Mesodermal cell (in vitro differentiated cells): ENCODE results near the gene HP1BP3.

Source experiments
- H3K27ac ChIP-seq: 2 replicates; pipeline ENCODE4 v1.7.0; 2013; ENCODE audit warnings: mild to moderate bottlenecking, low read depth, low read length, moderate library complexity; ENCODE audit not compliant: severe bottlenecking
- H3K36me3 ChIP-seq: 2 replicates; pipeline ENCODE4 v1.7.1; 2013; ENCODE audit warnings: mild to moderate bottlenecking, low read length, moderate library complexity; ENCODE audit not compliant: control insufficient read depth, insufficient read depth
- H3K4me1 ChIP-seq: one replicate; pipeline ENCODE4 v1.7.1; 2013; ENCODE audit warnings: mild to moderate bottlenecking, low read length; ENCODE audit not compliant: insufficient read depth, control insufficient read depth, poor library complexity, severe bottlenecking
- H3K4me3 ChIP-seq: 2 replicates; pipeline ENCODE4 v1.7.0; 2013; ENCODE audit warnings: low read length, control low read depth, mild to moderate bottlenecking; ENCODE audit not compliant: insufficient read depth, poor library complexity, severe bottlenecking; ENCODE audit errors: extremely low read depth
- H3K9me3 ChIP-seq: 2 replicates; pipeline ENCODE4 v1.7.1; 2013; ENCODE audit warnings: mild to moderate bottlenecking, low read length, moderate library complexity; ENCODE audit not compliant: control insufficient read depth
- WGBS, 2 experiments: methylation state at CpG; one replicate each; pipeline ENCODE4 v1.1.5; 2013; ENCODE audit warnings: missing lambda C conversion rate in 2 of 2; ENCODE audit not compliant: insufficient coverage in 2 of 2; 5-methylcytosine and 5-hydroxymethylcytosine counted together

The HP1BP3 gene

DNA sequence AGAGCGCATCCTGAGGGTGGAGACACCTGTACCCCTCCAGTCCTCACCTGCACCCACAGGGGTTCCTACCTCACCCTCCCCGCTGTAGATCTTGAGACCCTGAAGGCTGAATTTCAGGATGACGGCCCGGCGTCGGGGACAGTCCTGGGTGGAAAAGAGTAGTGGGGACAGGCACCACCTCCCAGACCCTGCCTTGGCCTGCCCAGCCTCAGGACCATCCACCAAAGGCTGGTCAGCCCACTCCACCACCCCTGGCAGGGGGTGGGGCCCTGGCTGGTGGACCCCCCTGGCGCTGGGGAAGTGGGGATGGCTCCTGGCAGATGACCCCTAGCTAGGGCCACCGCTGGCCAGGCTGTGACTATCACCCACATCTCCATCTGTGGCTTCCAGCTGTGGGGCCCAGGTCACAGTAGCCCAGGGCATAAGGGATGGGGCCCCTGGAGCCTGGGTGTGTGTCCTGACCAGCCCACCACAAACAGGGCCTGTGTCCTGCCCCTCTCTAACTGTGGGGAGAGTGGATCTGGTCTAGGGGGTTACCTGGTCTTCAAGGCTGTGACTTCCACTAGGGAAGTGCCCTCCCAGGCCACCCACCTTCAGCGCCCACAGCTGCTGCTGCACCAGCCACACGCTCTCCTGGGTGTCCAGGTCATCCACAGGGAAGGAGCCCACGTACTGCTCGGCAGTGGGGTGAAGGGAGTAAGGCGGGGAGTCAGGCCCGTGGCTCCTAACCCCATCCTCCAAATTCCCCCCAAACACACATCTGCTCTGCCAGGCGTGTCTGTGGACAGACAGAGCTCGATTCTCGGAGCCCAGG lies 60.0 kb downstream of the HP1BP3 start:
- Histone ChIP-seq H3K9me3 (no peaks in the 10 kb centered on the region), H3K27ac (no peak overlapping the region), H3K4me3 (no peak overlapping the region), H3K36me3 (no peaks in the 10 kb centered on the region), H3K4me1 (peaks cover 6% of the 10 kb centered on the region)
- WGBS, 2 experiments, result 93 to 100% methylated on average over 5 to 7 of the region's 17 CpGs

DNA sequence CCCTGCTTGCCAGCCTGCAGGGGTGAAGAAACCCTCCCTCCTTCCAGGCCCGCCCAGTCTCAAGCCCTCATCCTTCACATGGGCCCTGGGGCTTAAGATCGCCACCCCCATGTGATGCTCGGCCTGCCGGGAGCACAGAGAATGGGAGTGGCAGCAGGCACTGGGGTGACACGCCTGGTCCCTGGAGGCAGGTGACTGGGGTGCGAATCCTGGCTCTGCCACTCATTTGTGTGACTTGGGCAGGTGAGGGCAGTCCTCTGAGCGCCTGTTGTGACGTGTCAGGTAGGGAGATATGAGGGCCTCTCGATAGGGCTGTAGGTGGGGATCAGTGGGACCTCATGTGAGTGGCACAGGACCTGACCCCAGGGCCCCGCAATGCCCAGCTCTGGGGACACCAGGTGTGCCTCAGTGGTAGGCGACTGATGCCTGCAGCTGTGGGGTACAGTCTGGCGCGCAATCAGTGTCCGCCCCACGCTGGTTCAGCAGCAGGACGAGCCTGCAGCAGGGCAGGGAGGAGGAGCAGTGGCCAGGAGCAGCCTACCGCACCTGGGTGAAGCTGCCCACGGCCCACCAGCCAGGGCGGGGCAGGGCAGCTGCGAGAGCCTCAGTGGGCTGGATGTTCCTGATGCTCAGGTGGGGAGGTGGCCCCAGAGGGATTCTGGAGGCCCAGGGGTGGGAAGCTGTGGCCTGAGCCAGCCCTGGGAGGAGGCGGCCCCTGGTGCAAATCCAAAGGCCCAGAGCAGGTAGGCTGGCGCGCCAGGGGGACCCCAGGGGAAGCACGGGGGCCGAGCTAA lies 60.8 kb downstream of the HP1BP3 start:
- no peaks in the 10 kb centered on the region for H3K36me3 ChIP-seq
- no peak overlapping the region for H3K27ac ChIP-seq
- 94 to 95% methylated on average over 19 to 21 of the region's 25 CpGs for WGBS, 2 experiments
- H3K4me3 ChIP-seq, result no peak overlapping the region
- H3K9me3 ChIP-seq, result no peaks in the 10 kb centered on the region
- H3K4me1 ChIP-seq, result peaks cover 6% of the 10 kb centered on the region

DNA sequence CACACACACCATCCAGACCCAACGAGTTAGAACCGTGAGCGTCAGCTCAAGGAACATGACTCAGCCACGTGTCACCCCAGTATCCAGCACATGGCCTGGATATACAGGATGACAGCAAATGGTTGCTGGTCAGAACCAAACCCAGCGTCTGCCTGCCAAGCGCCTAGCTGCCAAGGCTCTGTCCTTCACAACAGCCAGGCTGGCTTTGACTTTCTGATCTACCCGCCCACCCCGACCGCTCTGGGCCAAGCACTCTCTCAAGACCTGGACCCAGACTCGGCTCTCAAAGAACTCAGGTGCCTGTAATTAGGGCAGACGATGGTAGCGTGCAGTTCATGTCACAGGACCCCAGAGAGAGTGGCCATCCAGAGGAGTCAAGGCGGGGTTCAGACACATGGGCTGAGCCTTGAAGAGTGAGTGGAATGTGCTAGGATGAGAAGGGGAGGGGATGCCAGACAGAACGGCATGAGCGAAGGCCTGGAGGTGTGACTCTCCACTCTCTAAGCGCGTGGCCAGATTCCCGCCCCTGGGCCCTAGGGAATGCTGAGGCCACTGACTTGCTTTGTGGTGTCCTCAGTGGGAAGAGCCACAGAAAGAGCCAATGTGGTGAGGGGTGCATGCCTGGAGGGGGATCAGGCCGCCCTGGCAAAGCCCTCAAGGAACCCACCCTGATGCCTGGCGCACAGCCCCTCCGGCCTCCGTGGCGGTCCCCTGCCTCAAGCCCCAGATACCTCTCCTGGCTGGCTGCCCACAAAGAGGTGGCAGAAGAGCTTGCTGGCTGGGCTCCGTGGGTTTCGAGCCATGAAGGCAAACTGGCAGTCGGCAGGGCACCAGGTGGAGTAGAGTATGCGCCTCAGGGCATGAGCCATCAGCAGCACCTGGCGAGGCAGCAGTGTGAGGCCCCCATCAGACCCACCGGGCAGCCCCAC lies 61.7 kb downstream of the HP1BP3 start:
- Histone ChIP-seq H3K36me3 (no peaks in the 10 kb centered on the region), H3K4me3 (no peak overlapping the region), H3K4me1 (peaks cover 6% of the 10 kb centered on the region), H3K27ac (no peak overlapping the region), H3K9me3 (no peaks in the 10 kb centered on the region)
- WGBS, 2 experiments, result 93 to 94% methylated on average over 16 to 29 of the region's 29 CpGs

DNA sequence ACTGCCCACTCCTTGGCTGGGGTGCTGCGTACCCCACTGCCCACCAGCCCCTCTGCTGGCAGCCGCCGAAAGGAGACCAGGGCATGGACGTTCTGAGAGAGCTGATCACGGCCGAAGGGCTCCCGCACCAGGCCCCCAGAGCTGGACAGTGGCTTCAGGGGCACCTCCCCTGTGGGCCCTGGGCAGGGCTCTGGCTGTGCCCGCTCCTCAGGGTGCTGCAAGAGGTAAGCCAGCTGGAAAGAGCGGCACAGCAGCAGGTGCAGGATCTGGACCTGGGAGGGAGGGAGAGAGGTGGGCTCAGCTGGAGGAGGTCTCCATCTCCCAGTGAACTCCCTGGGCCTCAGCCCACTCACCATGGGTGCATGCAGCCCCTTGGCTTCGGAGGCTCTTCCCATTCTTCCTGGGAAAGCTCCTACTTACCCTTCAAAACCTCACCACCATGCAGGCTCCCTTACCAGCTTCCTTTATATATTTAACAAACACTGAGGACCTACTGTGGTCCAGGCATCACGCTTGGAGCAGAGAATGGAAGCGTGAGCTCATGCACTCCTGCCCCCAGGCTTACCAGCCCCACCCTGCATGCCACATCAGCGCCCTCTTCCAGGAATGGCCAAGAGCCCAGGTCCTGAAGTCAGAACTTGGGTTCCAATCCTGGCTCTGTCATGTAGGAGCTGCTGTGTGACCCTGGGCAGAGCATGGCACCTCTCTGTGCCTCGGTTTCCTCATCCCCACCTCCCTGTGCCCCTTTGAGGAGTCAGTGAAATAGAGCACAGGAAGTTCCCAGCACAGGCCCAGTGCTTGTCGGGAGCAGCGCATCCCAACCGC lies 62.5 kb downstream of the HP1BP3 start:
- no peak overlapping the region for H3K27ac ChIP-seq
- H3K4me3 ChIP-seq, result no peak overlapping the region
- H3K4me1 ChIP-seq, result peaks cover 6% of the 10 kb centered on the region
- no peaks in the 10 kb centered on the region for H3K36me3 ChIP-seq
- 94% methylated on average over 12 to 16 of the region's 17 CpGs for WGBS, 2 experiments
- no peaks in the 10 kb centered on the region for H3K9me3 ChIP-seq

DNA sequence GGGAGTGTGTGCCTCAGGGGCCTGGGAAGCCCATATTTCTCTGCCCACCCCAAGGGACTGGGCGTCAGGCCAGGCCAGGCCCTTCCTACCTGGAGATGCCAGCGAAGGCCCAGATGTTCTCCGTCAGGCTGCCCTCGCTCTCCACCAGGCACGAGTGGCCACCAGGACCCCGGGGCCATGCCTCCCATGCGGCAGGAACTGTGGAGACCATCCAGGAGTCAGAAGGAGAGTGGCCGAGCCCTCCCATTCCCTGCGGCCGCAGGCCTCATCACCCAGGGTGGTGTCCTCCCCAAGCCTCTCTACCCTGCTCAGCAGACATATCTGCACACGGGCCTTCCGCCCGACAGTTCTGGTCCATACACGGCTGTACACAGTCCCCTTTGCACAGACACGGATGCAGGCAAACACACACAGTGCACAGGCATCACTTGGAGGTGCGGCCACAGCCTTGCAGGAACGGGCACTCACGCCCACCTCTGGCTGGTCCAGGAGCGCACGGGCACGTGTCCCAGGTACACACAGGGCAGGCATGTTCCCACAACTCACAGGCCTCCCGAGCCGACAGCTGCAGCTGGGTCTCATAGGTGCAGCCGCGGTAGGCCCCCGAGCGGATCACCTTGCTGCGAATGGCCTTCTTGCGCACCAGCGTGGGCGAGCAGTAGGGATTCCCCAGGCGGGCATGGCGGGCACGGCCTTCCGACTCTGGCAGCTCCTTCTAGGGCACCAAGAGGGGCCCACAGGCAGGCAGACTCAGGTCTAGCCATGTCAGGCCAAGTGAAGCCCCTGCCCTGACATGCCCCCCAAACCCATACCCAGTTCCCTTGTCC lies 63.4 kb downstream of the HP1BP3 start:
- 97% methylated on average over 28 to 35 of the region's 35 CpGs for WGBS, 2 experiments
- no peak overlapping the region for H3K27ac ChIP-seq
- H3K4me1 ChIP-seq, result peaks cover 6% of the 10 kb centered on the region
- H3K9me3 ChIP-seq, result no peaks in the 10 kb centered on the region
- no peaks in the 10 kb centered on the region for H3K36me3 ChIP-seq
- H3K4me3 ChIP-seq, result no peak overlapping the region

DNA sequence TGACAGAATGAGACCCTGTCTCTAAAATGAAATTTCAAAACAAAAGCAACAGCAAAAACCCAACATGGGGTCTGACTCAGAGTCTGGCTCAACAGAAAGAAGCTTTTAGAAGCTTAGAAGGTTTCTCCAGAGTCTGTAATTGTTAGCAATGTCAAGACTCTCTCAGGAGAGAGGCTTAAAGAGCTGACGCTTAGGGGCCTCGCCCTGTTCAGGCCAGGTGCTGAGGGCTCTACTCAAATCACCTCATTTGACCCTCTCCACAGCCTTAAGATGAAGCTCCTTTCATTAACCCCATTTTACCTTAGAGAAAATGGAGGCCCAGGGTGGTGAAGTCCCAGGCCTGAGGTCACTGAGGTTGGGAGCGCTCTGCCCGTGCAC lies 64.0 kb downstream of the HP1BP3 start:
- Histone ChIP-seq H3K4me3 (no peak overlapping the region), H3K27ac (no peak overlapping the region), H3K4me1 (peaks cover 6% of the 10 kb centered on the region), H3K36me3 (no peaks in the 10 kb centered on the region), H3K9me3 (no peaks in the 10 kb centered on the region)
- WGBS, 2 experiments, result 82 to 93% methylated on average over 2 to 3 of the region's 4 CpGs

DNA sequence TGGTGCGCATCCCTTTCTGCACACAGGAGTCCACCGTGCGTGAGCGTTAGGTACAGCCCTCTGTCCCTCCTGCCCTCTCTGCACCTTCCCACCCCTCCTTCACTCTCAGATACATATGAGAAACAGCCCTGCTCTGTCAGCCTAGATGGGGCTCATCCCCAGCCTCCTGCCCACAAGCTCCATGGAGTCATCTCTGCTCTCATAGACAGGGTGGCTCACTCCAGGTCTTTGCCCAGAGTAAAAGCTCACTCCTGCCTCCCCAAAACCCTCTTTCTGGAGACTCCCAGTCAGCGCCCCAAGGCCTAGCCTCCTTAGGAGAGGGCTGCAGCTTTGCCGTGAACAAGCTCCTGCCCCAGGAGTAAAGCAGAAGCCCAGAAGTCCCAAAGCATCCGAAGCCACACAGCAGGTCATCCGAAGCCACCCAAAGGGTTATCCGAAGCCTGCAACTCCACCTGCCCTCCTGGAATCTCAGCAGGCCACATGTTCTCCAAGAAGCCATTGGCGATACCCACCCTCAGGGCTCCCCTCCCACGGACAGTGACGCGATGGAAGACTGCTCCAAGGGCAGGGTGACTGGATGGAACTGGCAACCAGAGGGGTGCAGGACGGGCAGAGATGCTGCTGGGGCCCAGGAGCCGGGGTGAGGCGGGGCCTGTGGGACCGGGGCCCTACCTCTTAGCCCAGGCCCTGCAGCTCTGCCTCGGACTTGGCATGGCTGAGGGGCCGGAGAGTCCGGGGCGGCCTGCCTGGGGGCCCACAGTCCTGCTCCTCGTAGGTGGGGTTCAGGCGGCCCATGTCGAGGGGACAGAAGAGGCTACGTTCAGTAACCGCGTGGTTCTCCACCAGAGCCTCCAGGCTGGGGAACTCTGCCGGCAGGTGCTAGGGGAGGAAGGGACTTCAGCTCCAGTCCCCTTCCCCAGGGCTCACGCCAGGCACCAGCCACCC lies 65.7 kb downstream of the HP1BP3 start:
- WGBS, 2 experiments, result 93% methylated on average over 27 to 28 of the region's 29 CpGs
- H3K9me3 ChIP-seq, result no peaks in the 10 kb centered on the region
- H3K4me1 ChIP-seq, result peaks cover 9% of the 10 kb centered on the region
- no peaks in the 10 kb centered on the region for H3K36me3 ChIP-seq
- no peak overlapping the region for H3K27ac ChIP-seq
- H3K4me3 ChIP-seq, result no peak overlapping the region

DNA sequence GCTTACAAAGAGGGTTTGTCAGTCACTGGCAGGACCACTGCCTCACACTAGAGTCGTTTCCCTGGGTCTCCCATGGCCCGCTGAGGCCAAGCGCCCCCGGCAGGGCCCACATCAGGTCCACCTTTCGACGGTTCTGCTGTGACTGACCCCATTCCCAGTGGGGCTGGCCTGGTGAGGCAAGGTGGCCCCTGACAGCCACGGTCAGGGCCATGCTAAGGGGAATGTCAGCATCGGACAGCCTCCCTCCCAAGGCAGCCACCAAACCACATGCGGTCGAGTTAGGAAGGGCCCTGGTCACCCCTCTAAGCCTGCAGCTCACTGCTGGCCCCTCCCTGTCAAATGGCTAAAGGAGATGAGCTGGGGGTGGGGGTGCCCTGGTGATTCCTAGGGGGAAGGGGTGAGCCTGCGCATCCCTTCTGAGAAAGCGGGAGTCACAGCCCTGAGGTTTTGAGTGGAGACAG lies 66.4 kb downstream of the HP1BP3 start:
- Histone ChIP-seq H3K4me3 (no peak overlapping the region), H3K9me3 (no peaks in the 10 kb centered on the region), H3K4me1 (peaks cover 8% of the 10 kb centered on the region), H3K36me3 (no peaks in the 10 kb centered on the region), H3K27ac (no peak overlapping the region)
- WGBS, 2 experiments, result 87 to 89% methylated on average over 6 to 7 of the region's 12 CpGs
